IMR-90 (cell line): ENCODE measurements around the gene PDE6B. TPM values are rescaled to one million over a fixed set of nuclear protein-coding genes. Genes with fewer than 3 reads are reported as not detected.

Experiments used
- ATAC-seq: fragments of 200-7000 bp; cut with Tn5 transposase; 2 replicates; pipeline ENCODE4 v1.9.1; 2020; ENCODE audit warnings: low read depth, mild to moderate bottlenecking, moderate library complexity
- BruUV-seq: library from RNA; stranded (reverse); fragments of 400-500 nt; replicated peaks from 2 replicates; lab custom pipeline; 2021; lab: Mats Ljungman, UMichigan
- CTCF ChIA-PET: fragments of 300-600 bp; formaldehyde crosslinking; extraction: SDS; loops from one replicate; lab custom pipeline; 2021; ENCODE audit warnings: antibody characterized with exemption; lab: Yijun Ruan, JAX
- POLR2A ChIA-PET: fragments of 300-600 bp; sonication (Branson Sonifier 250); formaldehyde crosslinking; loops from one replicate; lab custom pipeline; 2022; ENCODE audit warnings: antibody characterized with exemption; ENCODE audit not compliant: unreplicated experiment; lab: Charles Lee
- DNase-seq: peaks from one replicate; pipeline ENCODE4 v3.0.0; 2013
- H2AFZ ChIP-seq: replicated peaks from 2 replicates; pipeline ENCODE3; 2013; ENCODE audit warnings: low read length, mild to moderate bottlenecking; ENCODE audit not compliant: poor library complexity
- H2AK5ac ChIP-seq: 2 replicates; pipeline ENCODE4 v1.6.1; 2013; ENCODE audit warnings: low read depth, low read length, inconsistent platforms
- H2AK9ac ChIP-seq: replicated peaks from 2 replicates; pipeline ENCODE3; 2013; ENCODE audit warnings: mild to moderate bottlenecking, low read depth, low read length, moderate library complexity; ENCODE audit not compliant: poor library complexity
- H2BK120ac ChIP-seq: 2 replicates; pipeline ENCODE4 v1.6.1; 2013; ENCODE audit warnings: low read depth, low read length, inconsistent platforms
- H2BK15ac ChIP-seq: 3 replicates; pipeline ENCODE4 v1.6.1; 2013; ENCODE audit warnings: low read depth, low read length, inconsistent platforms
- H2BK20ac ChIP-seq: 2 replicates; pipeline ENCODE4 v1.6.1; 2013; ENCODE audit warnings: low read depth, mild to moderate bottlenecking, inconsistent platforms, low read length, moderate library complexity
- H2BK5ac ChIP-seq: 2 replicates; pipeline ENCODE4 v1.6.1; 2013; ENCODE audit warnings: mild to moderate bottlenecking, low read depth, low read length, inconsistent platforms; ENCODE audit not compliant: poor library complexity, severe bottlenecking
- H3K14ac ChIP-seq: replicated peaks from 2 replicates; pipeline ENCODE4 v1.6.1; 2013; ENCODE audit warnings: low read depth, low read length, inconsistent platforms
- H3K18ac ChIP-seq: 2 replicates; pipeline ENCODE4 v1.6.1; 2013; ENCODE audit warnings: low read depth, low read length, control low read depth
- H3K23ac ChIP-seq: 2 replicates; pipeline ENCODE4 v1.6.1; 2013; ENCODE audit warnings: low read depth, low read length, inconsistent platforms
- H3K27ac ChIP-seq: 2 replicates; pipeline ENCODE4 v1.5.1; 2013; ENCODE audit warnings: mild to moderate bottlenecking, control low read depth, low read length; ENCODE audit not compliant: insufficient read depth
- H3K27me3 ChIP-seq: 2 replicates; pipeline ENCODE4 v1.6.1; 2013; ENCODE audit warnings: low read length; ENCODE audit not compliant: control insufficient read depth, insufficient read depth
- H3K36me3 ChIP-seq: 2 replicates; pipeline ENCODE4 v1.6.1; 2013; ENCODE audit warnings: low read length, mixed read lengths; ENCODE audit not compliant: control insufficient read depth, insufficient read depth
- H3K4ac ChIP-seq: 2 replicates; pipeline ENCODE4 v1.6.1; 2013; ENCODE audit warnings: low read depth, low read length, inconsistent platforms
- H3K4me1 ChIP-seq: 2 replicates; pipeline ENCODE4 v1.6.1; 2013; ENCODE audit warnings: low read length, mixed read lengths; ENCODE audit not compliant: control insufficient read depth, insufficient read depth
- H3K4me2 ChIP-seq: 2 replicates; pipeline ENCODE4 v1.6.1; 2013; ENCODE audit warnings: low read depth, mild to moderate bottlenecking, control low read depth, low read length, moderate library complexity
- H3K4me3 ChIP-seq: 2 replicates; pipeline ENCODE4 v1.5.1; 2013; ENCODE audit warnings: low read depth, mild to moderate bottlenecking, control low read depth, low read length, moderate library complexity; ENCODE audit not compliant: insufficient read depth
- H3K56ac ChIP-seq: 2 replicates; pipeline ENCODE4 v1.6.1; 2013; ENCODE audit warnings: low read length, inconsistent platforms; ENCODE audit not compliant: insufficient read depth; ENCODE audit errors: extremely low read depth
- H3K79me1 ChIP-seq, 2 experiments: 2 replicates each; pipeline ENCODE4 v1.6.1; 2013; ENCODE audit warnings: low read length in 2 of 2, inconsistent platforms in 1 of 2, low read depth in 1 of 2
- H3K9ac ChIP-seq: 2 replicates; pipeline ENCODE4 v1.6.1; 2013; ENCODE audit warnings: low read depth, low read length, control low read depth
- H3K9me1 ChIP-seq: 2 replicates; pipeline ENCODE4 v1.6.1; 2013; ENCODE audit warnings: low read length, inconsistent platforms; ENCODE audit not compliant: insufficient read depth
- H3K9me3 ChIP-seq: 2 replicates; pipeline ENCODE4 v1.6.1; 2013; ENCODE audit warnings: low read length; ENCODE audit not compliant: control insufficient read depth, insufficient read depth
- H4K20me1 ChIP-seq: 2 replicates; pipeline ENCODE4 v1.6.1; 2013; ENCODE audit warnings: low read length, inconsistent platforms; ENCODE audit not compliant: insufficient read depth
- H4K5ac ChIP-seq: 2 replicates; pipeline ENCODE4 v1.6.1; 2013; ENCODE audit warnings: mild to moderate bottlenecking, low read depth, low read length, control low read depth
- H4K8ac ChIP-seq, 2 experiments: 2 replicates each; pipeline ENCODE4 v1.6.1; 2013; ENCODE audit warnings: low read depth in 2 of 2, low read length in 2 of 2, control low read depth in 1 of 2, inconsistent platforms in 1 of 2
- H4K91ac ChIP-seq: 2 replicates; pipeline ENCODE4 v1.6.1; 2013; ENCODE audit warnings: low read depth, low read length, inconsistent platforms; ENCODE audit not compliant: insufficient read depth
- FOS ChIP-seq: fragments of 150-350 bp; IDR thresholded peaks from 2 replicates; pipeline ENCODE4 v1.6.1; 2016; ENCODE audit warnings: low read depth, low read length
- WGBS, 2 experiments: methylation state at CpG; one replicate each; pipeline versions ENCODE4 v1.1.5 to v1.1.7; 2013; ENCODE audit warnings: missing lambda C conversion rate in 2 of 2; ENCODE audit not compliant: insufficient read length in 1 of 2; ENCODE audit errors: extremely low coverage in 2 of 2; 5-methylcytosine and 5-hydroxymethylcytosine counted together
- dilution Hi-C: fragments of 300-500 bp; cut with HindIII; formaldehyde crosslinking; loops from one replicate; pipeline ENCODE4 v1.14.3; 2018; ENCODE audit warnings: low sequenced_read_pairs; ENCODE audit not compliant: unreplicated experiment
- in situ Hi-C: fragments of 300-500 bp; cut with MboI; formaldehyde crosslinking; loops from 3 replicates; pipeline ENCODE4 v1.14.3; 2019; ENCODE audit warnings: low sequenced_read_pairs, inconsistent platforms, mixed read lengths
- intact Hi-C: fragments of 100-400 bp; cut with micrococcal nuclease; formaldehyde crosslinking; loops from 2 replicates; pipeline ENCODE4 v1.10.0; 2022
- polyA plus RNA-seq, 3 experiments: library from polyadenylated mRNA; depleted of rRNA; stranded (reverse); fragments of >200 nt; gene quantifications; 2 replicates each; pipeline ENCODE4 v1.2.3, GENCODE V29; 2012; ENCODE audit warnings: low replicate concordance in 1 of 3
- total RNA-seq: library from RNA; depleted of rRNA; stranded (reverse); fragments of >200 nt; gene quantifications from 2 replicates; pipeline ENCODE4 v1.2.3, GENCODE V29; 2012

PDE6B gene
- total and polyA plus RNA-seq, 2 of the 4 experiments (the other 2 are of a cell fraction) = under 0.01 TPM; not detected in 1

GRCh38 chr4:703336-704197 lies 78.2 kb downstream of the PDE6B start:
- in situ Hi-C loops = no loop called here

More at GRCh38 chr4:703336-704197, 78.2 kb downstream of the PDE6B start:
- H2BK20ac ChIP-seq = no peak overlapping the region
- H3K36me3 ChIP-seq = no peaks in the 10 kb centered on the region; the same call in 1 of the 2 replicates
- ATAC-seq (no peak), DNase-seq (no peak)
- no peak overlapping the region for H2AK5ac ChIP-seq
- H3K56ac ChIP-seq = no peak overlapping the region
- no peak for TF ChIP-seq FOS
- H4K91ac ChIP-seq = no peak overlapping the region
- ChIA-PET POLR2A (no interaction called here), CTCF (no interaction called here)
- H2BK120ac ChIP-seq = no peak overlapping the region
- no peak overlapping the region for H3K4me2 ChIP-seq
- no peak overlapping the region for H2BK5ac ChIP-seq
- H4K20me1 ChIP-seq = peaks cover 12% of the 10 kb centered on the region
- no peak overlapping the region for H2AK9ac ChIP-seq
- H3K9ac ChIP-seq = no peak overlapping the region
- H2BK15ac ChIP-seq = no peak overlapping the region
- H4K8ac ChIP-seq = no peak overlapping the region
- peaks cover 5 to 16% of the 10 kb centered on the region in 2 experiments; a peak in 3 of 4 replicates for H3K79me1 ChIP-seq
- no peak overlapping the region for H3K18ac ChIP-seq
- no peak overlapping the region for H3K4ac ChIP-seq
- H4K5ac ChIP-seq = no peak overlapping the region
- peaks cover 16% of the 10 kb centered on the region; the same call in 1 of the 2 replicates for H3K4me1 ChIP-seq
- H3K27ac ChIP-seq = no peak overlapping the region
- H3K27me3 ChIP-seq = peaks cover 6% of the 10 kb centered on the region; the same call in 1 of the 2 replicates
- dilution Hi-C loops (no loop called here), intact Hi-C loops (no loop called here)
- H3K9me1 ChIP-seq = peaks cover 12% of the 10 kb centered on the region
- no peak overlapping the region for H3K23ac ChIP-seq
- no peak overlapping the region for H3K4me3 ChIP-seq
- no TSS peak for BruUV-seq
- no peak overlapping the region for H3K14ac ChIP-seq
- WGBS, 2 experiments = 100% methylated on average over 1 of the region's 10 CpGs; no CpG with 5 or more reads in 1 of the 2 experiments
- H2AFZ ChIP-seq = no peak overlapping the region
- no peaks in the 10 kb centered on the region for H3K9me3 ChIP-seq
